HepG2 (cell line): Measurements from ENCODE around the gene FANCE. TPM values are rescaled to one million over a fixed set of nuclear protein-coding genes. Genes with fewer than 3 reads are reported as not detected.

ENCODE experiments used
- ATF5 ChIP-seq: sonication (generic); formaldehyde crosslinking; IDR thresholded peaks from 2 replicates; pipeline ENCODE4 v1.4.0; 2020; ENCODE audit warnings: mild to moderate bottlenecking, low read depth, missing genetic modification reagents
- CBX1 ChIP-seq: IDR thresholded peaks from one replicate; pipeline ENCODE4 v1.6.1; 2016; ENCODE audit warnings: antibody characterized with exemption, low read depth
- CBX5 ChIP-seq: sonication (generic); formaldehyde crosslinking; IDR thresholded peaks from 2 replicates; pipeline ENCODE4 v1.4.0; 2020; ENCODE audit warnings: missing genetic modification reagents, borderline replicate concordance
- FOXJ3 ChIP-seq: sonication (generic); formaldehyde crosslinking; IDR thresholded peaks from 2 replicates; pipeline ENCODE4 v1.4.0; 2020; ENCODE audit warnings: missing genetic modification reagents, mild to moderate bottlenecking, borderline replicate concordance
- FOXK2 ChIP-seq: fragments of 450-650 bp; IDR thresholded peaks from 2 replicates; pipeline ENCODE4 v1.6.1; 2016
- JUND ChIP-seq: sonication (generic); formaldehyde crosslinking; IDR thresholded peaks from 2 replicates; pipeline ENCODE4 v1.8.0; 2022; ENCODE audit warnings: mild to moderate bottlenecking, missing genetic modification reagents
- MEIS1 ChIP-seq: sonication (generic); formaldehyde crosslinking; IDR thresholded peaks from 2 replicates; pipeline ENCODE4 v1.9.0; 2021; ENCODE audit warnings: mild to moderate bottlenecking, missing genetic modification reagents, moderate library complexity, borderline replicate concordance
- MIER3 ChIP-seq: IDR thresholded peaks from 2 replicates; pipeline ENCODE4 v1.6.1; 2016; ENCODE audit warnings: missing compliant biosample characterization, borderline replicate concordance
- MTA1 ChIP-seq: sonication (generic); formaldehyde crosslinking; IDR thresholded peaks from 2 replicates; pipeline ENCODE4 v1.4.0; 2020; ENCODE audit warnings: missing genetic modification reagents, mild to moderate bottlenecking, borderline replicate concordance
- MTA3 ChIP-seq: sonication (generic); formaldehyde crosslinking; IDR thresholded peaks from 2 replicates; pipeline ENCODE4 v1.4.0; 2020; ENCODE audit warnings: missing genetic modification reagents
- MYNN ChIP-seq: sonication (generic); formaldehyde crosslinking; IDR thresholded peaks from 2 replicates; pipeline ENCODE4 v1.4.0; 2020; ENCODE audit warnings: mild to moderate bottlenecking, low read depth, missing genetic modification reagents
- NAIF1 ChIP-seq: sonication (generic); formaldehyde crosslinking; IDR thresholded peaks from 2 replicates; pipeline ENCODE4 v1.5.0; 2020; ENCODE audit warnings: mild to moderate bottlenecking, missing genetic modification reagents, borderline replicate concordance
- NFE2L1 ChIP-seq: sonication (generic); formaldehyde crosslinking; IDR thresholded peaks from 2 replicates; pipeline ENCODE4 v1.4.0; 2020; ENCODE audit warnings: missing genetic modification reagents, mild to moderate bottlenecking, borderline replicate concordance
- NR2F6 ChIP-seq, 2 experiments: IDR thresholded peaks; 2 replicates each; pipeline ENCODE4 v1.6.1; 2016; ENCODE audit warnings: antibody characterized with exemption in 1 of 2, mild to moderate bottlenecking in 1 of 2
- PLRG1 ChIP-seq: fragments of 450-650 bp; conservative IDR thresholded peaks from 2 replicates; pipeline ENCODE4 v1.6.1; 2016
- POLR2G ChIP-seq: fragments of 200-400 bp; formaldehyde crosslinking; IDR thresholded peaks from 2 replicates; pipeline ENCODE4 v1.6.1; 2018; ENCODE audit warnings: mild to moderate bottlenecking, low read depth, low read length, moderate library complexity
- SMC3 ChIP-seq: IDR thresholded peaks from 2 replicates; pipeline ENCODE4 v1.6.1; 2011; ENCODE audit warnings: low read length, improper control_type of control experiment
- SP2 ChIP-seq: sonication (generic); formaldehyde crosslinking; IDR thresholded peaks from 2 replicates; pipeline ENCODE4 v1.5.1; 2020; ENCODE audit warnings: mild to moderate bottlenecking, missing genetic modification reagents
- SP4 ChIP-seq: sonication (generic); formaldehyde crosslinking; IDR thresholded peaks from 2 replicates; pipeline ENCODE4 v1.8.1; 2023; ENCODE audit warnings: mild to moderate bottlenecking, missing genetic modification reagents
- TRAFD1 ChIP-seq: sonication (generic); formaldehyde crosslinking; IDR thresholded peaks from 2 replicates; pipeline ENCODE4 v1.5.1; 2020; ENCODE audit warnings: missing genetic modification reagents, mild to moderate bottlenecking, borderline replicate concordance
- ZBTB7A ChIP-seq: sonication (generic); formaldehyde crosslinking; IDR thresholded peaks from 2 replicates; pipeline ENCODE4 v1.8.0; 2022; ENCODE audit warnings: mild to moderate bottlenecking, missing genetic modification reagents
- ZIK1 ChIP-seq: sonication (generic); formaldehyde crosslinking; IDR thresholded peaks from 2 replicates; pipeline ENCODE4 v1.5.0; 2020; ENCODE audit warnings: mild to moderate bottlenecking, low read depth, missing genetic modification reagents, borderline replicate concordance
- ZNF24 ChIP-seq: fragments of 450-650 bp; IDR thresholded peaks from 2 replicates; pipeline ENCODE4 v1.6.1; 2017; ENCODE audit warnings: antibody characterized with exemption, mild to moderate bottlenecking
- ZNF292 ChIP-seq: sonication (generic); formaldehyde crosslinking; IDR thresholded peaks from 2 replicates; pipeline ENCODE4 v1.8.1; 2022; ENCODE audit warnings: mild to moderate bottlenecking, low read depth, missing genetic modification reagents, borderline replicate concordance
- ZNF530 ChIP-seq: sonication (generic); formaldehyde crosslinking; IDR thresholded peaks from 2 replicates; pipeline ENCODE4 v1.5.0; 2020; ENCODE audit warnings: low read depth, mild to moderate bottlenecking, missing genetic modification reagents
- ZNF557 ChIP-seq: sonication (generic); formaldehyde crosslinking; IDR thresholded peaks from 2 replicates; pipeline ENCODE4 v1.4.0; 2020; ENCODE audit warnings: missing genetic modification reagents
- ZNF562 ChIP-seq: sonication (generic); formaldehyde crosslinking; IDR thresholded peaks from 2 replicates; pipeline ENCODE4 v1.8.0; 2022; ENCODE audit warnings: missing genetic modification reagents, borderline replicate concordance
- polyA plus RNA-seq, 8 experiments: library from polyadenylated mRNA; depleted of rRNA in 3 of 8; stranded (reverse) in 7 of 8; unstranded in 1 of 8; fragments of >200 nt; fragmentation: Illumina TruSeq in 4 of 8; extraction: Trizol in 4 of 8; gene quantifications; 2 replicates each; pipeline versions ENCODE4 v1.2.1 to v1.2.3, GENCODE V29; 2011 to 2016; ENCODE audit warnings: low read depth in 4 of 8, missing spikeins in 1 of 8, mixed read lengths in 1 of 8; ENCODE audit not compliant: insufficient read depth in 1 of 8
- total RNA-seq, 5 experiments: library from RNA; depleted of rRNA; stranded (reverse); fragments of >200 nt; fragmentation: Illumina TruSeq; extraction: Trizol; gene quantifications; 2 replicates each; pipeline ENCODE4 v1.2.3, GENCODE V29; 2016; ENCODE audit warnings: low read depth in 1 of 5

The FANCE gene
- total and polyA plus RNA-seq, 2 of the 13 experiments (the other 11 are each of a cell fraction or from before 2014, with no cell fraction given), result 7.1 to 11.2 TPM

- TF ChIP-seq MTA3 (CRISPR knock-in tag) (no peak), ZNF557 (peak; percentile 97), PLRG1 (no peak), POLR2G (peak; percentile 9; the same call in 1 of the 2 replicates), MEIS1 (CRISPR knock-in tag) (no peak; the same call in 1 of the 2 replicates), SP2 (CRISPR knock-in tag) (no peak), JUND (CRISPR knock-in tag) (no peak; the same call in 1 of the 2 replicates), FOXK2 (no peak), ZNF292 (no peak), MIER3 (CRISPR knock-in tag) (no peak; the same call in 1 of the 2 replicates), CBX5 (no peak), SP4 (no peak; the same call in 1 of the 2 replicates), NR2F6 (IDR thresholded peaks at IDR 0.05) (no peak), NR2F6 (CRISPR knock-in tag; IDR thresholded peaks at IDR 0.05) (peak; percentile 39; the same call in 1 of the 2 replicates), CBX1 (no peak), ZNF530 (CRISPR knock-in tag) (peak; percentile 79; the same call in 1 of the 2 replicates), ZNF24 (no peak), FOXJ3 (CRISPR knock-in tag) (no peak), ZBTB7A (0 out of 2 replicates have a peak, but pooled peaks have one; percentile 31), ATF5 (CRISPR knock-in tag) (no peak), NFE2L1 (peak; percentile 86; the same call in 1 of the 2 replicates), ZIK1 (CRISPR knock-in tag) (peak; percentile 69; the same call in 1 of the 2 replicates), SMC3 (no peak), ZNF562 (peak; percentile 81; the same call in 1 of the 2 replicates), NAIF1 (CRISPR knock-in tag) (peak; percentile 73; the same call in 1 of the 2 replicates), TRAFD1 (no peak), MYNN (CRISPR knock-in tag) (peak; percentile 80; the same call in 1 of the 2 replicates), MTA1 (CRISPR knock-in tag) (no peak)
Observed at GRCh38 chr6:35497571-35498421, 45.7 kb downstream of the FANCE start (continued).
